Astrocyte (in vitro differentiated cells and primary cell): ENCODE measurements around the gene TEX14. TPM values are rescaled to one million over a fixed set of nuclear protein-coding genes. Genes with fewer than 3 reads are reported as not detected.
"Not testable (repeated sequence)": the region's sequence is repeated elsewhere in the genome, so short reads cannot be mapped to it uniquely, and the experiment has no call there.

ENCODE experiments used
- DNase-seq: peaks from one replicate; pipeline ENCODE4 v3.0.0-alpha.2; 2010; ENCODE audit warnings: low read depth
- FAIRE-seq: peaks from 2 replicates; lab custom pipeline; 2011; peaks lifted over from hg19 to GRCh38; lab: Jason Lieb, UNC
- H2AFZ ChIP-seq: 2 replicates; pipeline ENCODE4 v1.6.0; 2012; ENCODE audit warnings: low read depth, low read length, inconsistent platforms
- H3K27ac ChIP-seq: 2 replicates; pipeline ENCODE4 v1.5.1; 2011; ENCODE audit warnings: low read depth, low read length, inconsistent platforms
- H3K27me3 ChIP-seq: 2 replicates; pipeline ENCODE4 v1.6.0; 2011; ENCODE audit warnings: low read length, inconsistent platforms; ENCODE audit not compliant: insufficient read depth
- H3K36me3 ChIP-seq: 2 replicates; pipeline ENCODE4 v1.5.1; 2011; ENCODE audit warnings: low read length, inconsistent platforms; ENCODE audit not compliant: insufficient read depth
- H3K4me1 ChIP-seq: 2 replicates; pipeline ENCODE4 v1.5.1; 2011; ENCODE audit warnings: low read length, inconsistent platforms; ENCODE audit not compliant: insufficient read depth
- H3K4me2 ChIP-seq: 2 replicates; pipeline ENCODE4 v1.6.0; 2012; ENCODE audit warnings: low read length, inconsistent platforms
- H3K4me3 ChIP-seq: 2 replicates; pipeline ENCODE4 v1.5.1; 2011; ENCODE audit warnings: low read depth, mild to moderate bottlenecking, low read length, inconsistent platforms; ENCODE audit not compliant: insufficient read depth
- H3K79me2 ChIP-seq: 2 replicates; pipeline ENCODE4 v1.6.0; 2012; ENCODE audit warnings: mild to moderate bottlenecking, low read length, inconsistent platforms; ENCODE audit not compliant: insufficient read depth
- H3K9ac ChIP-seq: 2 replicates; pipeline ENCODE4 v1.6.0; 2012; ENCODE audit warnings: mild to moderate bottlenecking, low read length, inconsistent platforms
- H3K9me3 ChIP-seq: 2 replicates; pipeline ENCODE4 v1.5.1; 2012; ENCODE audit warnings: low read depth, mild to moderate bottlenecking, low read length, inconsistent platforms; ENCODE audit not compliant: insufficient read depth
- H4K20me1 ChIP-seq: 2 replicates; pipeline ENCODE4 v1.6.0; 2012; ENCODE audit warnings: low read length, inconsistent platforms; ENCODE audit not compliant: insufficient read depth
- H3K27ac Mint-ChIP-seq: one replicate; pipeline ENCODE4 v1.8.0; 2021; ENCODE audit warnings: mild to moderate bottlenecking, mixed read lengths; ENCODE audit not compliant: unreplicated experiment
- H3K27me3 Mint-ChIP-seq: one replicate; pipeline ENCODE4 v1.8.0; 2021; ENCODE audit warnings: low read depth, mixed read lengths; ENCODE audit not compliant: unreplicated experiment
- H3K36me3 Mint-ChIP-seq: one replicate; pipeline ENCODE4 v1.8.0; 2021; ENCODE audit warnings: low read depth, mixed read lengths; ENCODE audit not compliant: unreplicated experiment
- H3K4me1 Mint-ChIP-seq: one replicate; pipeline ENCODE4 v1.8.0; 2021; ENCODE audit warnings: low read depth, mixed read lengths; ENCODE audit not compliant: unreplicated experiment
- H3K4me3 Mint-ChIP-seq: one replicate; pipeline ENCODE4 v1.8.0; 2021; ENCODE audit warnings: mild to moderate bottlenecking, moderate library complexity, mixed read lengths; ENCODE audit not compliant: unreplicated experiment
- H3K9me3 Mint-ChIP-seq: one replicate; pipeline ENCODE4 v1.8.0; 2021; ENCODE audit warnings: mild to moderate bottlenecking, mixed read lengths; ENCODE audit not compliant: unreplicated experiment
- EZH2 ChIP-seq: IDR thresholded peaks from 2 replicates; pipeline ENCODE4 v1.6.1; 2012; ENCODE audit warnings: mild to moderate bottlenecking, low read length, inconsistent platforms; ENCODE audit not compliant: insufficient read depth
- total RNA-seq: library from RNA; stranded (reverse); gene quantifications from 2 replicates; pipeline ENCODE4 v1.2.1, GENCODE V29; 2021
- TF ChIP-seq, protein P1 (sequence below): IDR thresholded peaks from 2 replicates; pipeline ENCODE4 v1.5.1; 2011; ENCODE audit warnings: low read depth, mild to moderate bottlenecking, inconsistent platforms, low read length, moderate library complexity; ENCODE audit not compliant: insufficient read depth

TEX14 gene
- total RNA-seq, 1 donor from 2014 or later, result 0.09 TPM

DNA sequence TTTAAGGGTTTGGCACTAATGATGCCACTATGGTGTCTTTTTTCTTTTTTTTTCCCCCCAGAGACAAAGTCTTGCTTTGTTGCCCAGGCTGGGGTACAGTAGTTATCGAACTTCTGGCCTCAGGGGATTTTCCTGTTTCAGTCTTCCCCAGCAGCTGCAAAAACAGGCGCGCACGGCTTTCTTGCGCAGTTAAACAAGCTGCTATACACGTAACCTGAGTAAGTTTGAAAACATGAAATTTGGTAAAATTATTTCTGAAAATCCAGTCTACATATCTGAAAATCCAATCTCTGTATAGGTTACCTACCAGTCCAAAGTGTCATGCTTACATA, 11.8 kb downstream of the TEX14 start:
- FAIRE-seq, result no peak
- no peaks in the 10 kb centered on the region for H3K79me2 ChIP-seq
- no peak overlapping the region for H3K4me3 ChIP-seq
- no peaks in the 10 kb centered on the region for H3K36me3 ChIP-seq
- H3K9ac ChIP-seq, result peak overlapping the region; percentile 71
- no peaks in the 10 kb centered on the region for H4K20me1 ChIP-seq
- H3K27me3 Mint-ChIP-seq, result peaks cover 5% of the 10 kb centered on the region
- H3K36me3 Mint-ChIP-seq, result no peaks in the 10 kb centered on the region
- H3K9me3 ChIP-seq, result no peaks in the 10 kb centered on the region
- peaks cover 7% of the 10 kb centered on the region for H3K4me1 ChIP-seq
- H3K4me2 ChIP-seq, result peak overlapping the region; percentile 35
- H3K9me3 Mint-ChIP-seq, result no peaks in the 10 kb centered on the region
- H3K4me3 Mint-ChIP-seq, result no peak overlapping the region
- no peak overlapping the region for H2AFZ ChIP-seq
- H3K27ac Mint-ChIP-seq, result no peak overlapping the region
- no peak for DNase-seq
- H3K27me3 ChIP-seq, result no peaks in the 10 kb centered on the region
- peaks cover 3% of the 10 kb centered on the region for H3K4me1 Mint-ChIP-seq
- TF ChIP-seq EZH2, result no peak
- TF ChIP-seq, protein P1, sequence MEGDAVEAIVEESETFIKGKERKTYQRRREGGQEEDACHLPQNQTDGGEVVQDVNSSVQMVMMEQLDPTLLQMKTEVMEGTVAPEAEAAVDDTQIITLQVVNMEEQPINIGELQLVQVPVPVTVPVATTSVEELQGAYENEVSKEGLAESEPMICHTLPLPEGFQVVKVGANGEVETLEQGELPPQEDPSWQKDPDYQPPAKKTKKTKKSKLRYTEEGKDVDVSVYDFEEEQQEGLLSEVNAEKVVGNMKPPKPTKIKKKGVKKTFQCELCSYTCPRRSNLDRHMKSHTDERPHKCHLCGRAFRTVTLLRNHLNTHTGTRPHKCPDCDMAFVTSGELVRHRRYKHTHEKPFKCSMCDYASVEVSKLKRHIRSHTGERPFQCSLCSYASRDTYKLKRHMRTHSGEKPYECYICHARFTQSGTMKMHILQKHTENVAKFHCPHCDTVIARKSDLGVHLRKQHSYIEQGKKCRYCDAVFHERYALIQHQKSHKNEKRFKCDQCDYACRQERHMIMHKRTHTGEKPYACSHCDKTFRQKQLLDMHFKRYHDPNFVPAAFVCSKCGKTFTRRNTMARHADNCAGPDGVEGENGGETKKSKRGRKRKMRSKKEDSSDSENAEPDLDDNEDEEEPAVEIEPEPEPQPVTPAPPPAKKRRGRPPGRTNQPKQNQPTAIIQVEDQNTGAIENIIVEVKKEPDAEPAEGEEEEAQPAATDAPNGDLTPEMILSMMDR, result no peak
- H3K27ac ChIP-seq, result peak overlapping the region; percentile 54

DNA sequence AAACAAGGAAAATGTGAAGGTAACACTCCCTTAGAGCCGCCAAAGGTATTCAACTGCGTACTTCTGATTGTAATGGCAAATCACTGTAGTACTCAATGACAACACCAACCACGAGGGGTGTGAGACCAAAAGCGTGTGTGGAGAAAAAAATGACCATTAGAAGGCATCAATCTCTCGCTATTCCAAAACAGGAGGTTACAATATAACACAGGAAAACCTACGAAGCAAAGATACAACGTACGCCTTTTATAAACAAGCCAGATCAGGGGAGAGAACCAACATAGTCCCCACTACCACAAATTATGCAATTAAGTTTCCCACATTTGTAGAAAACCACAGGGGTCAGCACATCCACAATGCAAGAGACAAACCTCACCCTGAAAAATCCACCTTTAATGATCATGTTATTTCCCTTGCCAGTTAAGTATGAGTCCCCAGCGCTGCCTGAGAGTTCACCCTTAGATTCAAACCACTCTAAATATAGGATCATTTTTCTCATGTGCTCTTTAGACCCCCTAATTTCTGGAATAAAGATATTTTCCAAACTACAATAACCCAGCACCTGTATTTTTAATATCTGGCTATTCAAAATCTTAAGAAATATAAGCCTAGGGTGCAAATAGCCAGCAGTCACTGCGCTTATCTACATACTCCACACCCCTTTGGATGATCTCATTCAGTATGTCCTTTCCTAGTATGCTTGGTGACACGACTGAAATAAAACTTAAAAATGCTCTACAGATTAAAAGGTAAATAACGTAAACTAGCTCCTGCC, 12.4 kb downstream of the TEX14 start:
- Mint-ChIP-seq H3K27me3 (peaks cover 5% of the 10 kb centered on the region), H3K36me3 (no peaks in the 10 kb centered on the region), H3K9me3 (no peaks in the 10 kb centered on the region), H3K4me3 (no peak overlapping the region), H3K27ac (no peak overlapping the region), H3K4me1 (peaks cover 3% of the 10 kb centered on the region)
- Histone ChIP-seq H3K4me2 (peak overlapping the region; percentile 35), H3K9me3 (no peaks in the 10 kb centered on the region), H3K27ac (peak overlapping the region; percentile 54), H3K9ac (peak overlapping the region; percentile 71), H3K79me2 (no peaks in the 10 kb centered on the region), H3K27me3 (no peaks in the 10 kb centered on the region), H4K20me1 (no peaks in the 10 kb centered on the region), H3K4me3 (no peak overlapping the region), H3K4me1 (peaks cover 7% of the 10 kb centered on the region), H3K36me3 (no peaks in the 10 kb centered on the region), H2AFZ (no peak overlapping the region)
- peak; percentile 51 for DNase-seq
- TF ChIP-seq, protein P1, result no peak
- no peak for TF ChIP-seq EZH2
- no peak for FAIRE-seq

DNA sequence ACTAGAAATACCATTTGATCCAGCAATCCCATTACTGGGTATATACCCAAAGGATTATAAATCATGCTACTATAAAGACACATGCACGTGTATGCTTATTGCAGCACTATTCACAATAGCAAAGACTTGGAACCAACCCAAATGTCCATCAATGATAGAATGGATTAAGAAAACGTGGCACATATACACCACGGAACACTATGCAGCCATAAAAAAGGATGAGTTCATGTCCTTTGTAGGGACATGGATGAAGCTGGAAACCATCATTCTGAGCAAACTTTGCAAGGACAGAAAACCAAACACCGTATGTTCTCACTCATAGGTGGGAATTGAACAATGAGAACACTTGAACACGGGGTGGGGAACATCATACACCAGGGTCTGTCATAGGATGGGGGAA, 13.6 kb downstream of the TEX14 start:
- H3K4me1 Mint-ChIP-seq, H3K27ac ChIP-seq, H3K4me3 Mint-ChIP-seq, H3K4me1 ChIP-seq, H3K27me3 Mint-ChIP-seq, DNase-seq, H2AFZ ChIP-seq, H3K79me2 ChIP-seq, H3K4me3 ChIP-seq, H4K20me1 ChIP-seq, FAIRE-seq, H3K27me3 ChIP-seq, H3K27ac Mint-ChIP-seq, H3K9me3 ChIP-seq, H3K36me3 Mint-ChIP-seq, H3K4me2 ChIP-seq, H3K36me3 ChIP-seq, H3K9ac ChIP-seq, H3K9me3 Mint-ChIP-seq: not testable (repeated sequence)
